NT2/D1 (cell line): ENCODE results near the gene LAMC2.

ENCODE experiments used
- DNase-seq: peaks from one replicate; pipeline ENCODE4 v3.0.0-alpha.2; 2011; ENCODE audit warnings: low read depth, low spot score
- H3K27me3 ChIP-seq: 2 replicates; pipeline ENCODE4 v1.6.0; 2011; ENCODE audit warnings: mild to moderate bottlenecking; ENCODE audit not compliant: insufficient read length, insufficient read depth
- H3K36me3 ChIP-seq: 2 replicates; pipeline ENCODE4 v1.6.1; 2011; ENCODE audit warnings: mild to moderate bottlenecking, low read length, mixed read lengths; ENCODE audit not compliant: insufficient read depth, insufficient read length
- H3K4me1 ChIP-seq: 2 replicates; pipeline ENCODE4 v1.5.1; 2011; ENCODE audit not compliant: insufficient read depth, insufficient read length
- H3K4me3 ChIP-seq: 2 replicates; pipeline ENCODE4 v1.5.1; 2011; ENCODE audit warnings: low read depth; ENCODE audit not compliant: insufficient read length
- H3K9ac ChIP-seq: 2 replicates; pipeline ENCODE4 v1.6.0; 2011; ENCODE audit warnings: low read depth; ENCODE audit not compliant: insufficient read length
- H3K9me3 ChIP-seq: 2 replicates; pipeline ENCODE4 v1.5.1; 2011; ENCODE audit warnings: mild to moderate bottlenecking, low read length; ENCODE audit not compliant: insufficient read depth
- SUZ12 ChIP-seq: IDR thresholded peaks from 2 replicates; pipeline ENCODE4 v1.6.1; 2011; ENCODE audit not compliant: insufficient read length, insufficient read depth; ENCODE audit errors: extremely low read depth
- YY1 ChIP-seq: IDR thresholded peaks from 2 replicates; pipeline ENCODE4 v1.6.1; 2011; ENCODE audit not compliant: insufficient read length, insufficient read depth
- ZNF274 ChIP-seq: IDR thresholded peaks from 2 replicates; pipeline ENCODE4 v1.6.1; 2011; ENCODE audit warnings: mild to moderate bottlenecking, low read depth, low read length

Gene LAMC2

GRCh38 chr1:183284086-183284485 lies 98.0 kb downstream of the LAMC2 start:
- no peak for TF ChIP-seq YY1
- TF ChIP-seq SUZ12 = no peak
- TF ChIP-seq ZNF274 = no peak
- no peak overlapping the region for H3K4me3 ChIP-seq
- H3K27me3 ChIP-seq = no peaks in the 10 kb centered on the region
- H3K4me1 ChIP-seq = peaks cover 18% of the 10 kb centered on the region
- DNase-seq = no peak
- no peak overlapping the region for H3K9ac ChIP-seq
- H3K36me3 ChIP-seq = no peaks in the 10 kb centered on the region
- peaks cover 11% of the 10 kb centered on the region; the same call in 1 of the 2 replicates for H3K9me3 ChIP-seq

- no peaks in the 10 kb centered on the region for H3K36me3 ChIP-seq
- peaks cover 9% of the 10 kb centered on the region for H3K4me1 ChIP-seq
- no peak overlapping the region for H3K4me3 ChIP-seq
- no peak overlapping the region for H3K9ac ChIP-seq
- H3K9me3 ChIP-seq = peaks cover 11% of the 10 kb centered on the region; the same call in 1 of the 2 replicates
- DNase-seq = no peak
- no peaks in the 10 kb centered on the region for H3K27me3 ChIP-seq
- TF ChIP-seq YY1 (no peak), SUZ12 (no peak), ZNF274 (no peak)
Observed at GRCh38 chr1:183285256-183285655, 99.2 kb downstream of the LAMC2 start.

GRCh38 chr1:183285746-183286145 lies 99.7 kb downstream of the LAMC2 start:
- H3K27me3 ChIP-seq = no peaks in the 10 kb centered on the region
- H3K9me3 ChIP-seq = peaks cover 11% of the 10 kb centered on the region; the same call in 1 of the 2 replicates

GRCh38 chr1:183287191-183287675 lies 101.2 kb downstream of the LAMC2 start:
- H3K4me3 ChIP-seq = no peak overlapping the region
- no peak for DNase-seq
- H3K4me1 ChIP-seq = peaks cover 7% of the 10 kb centered on the region
- H3K9me3 ChIP-seq = peaks cover 11% of the 10 kb centered on the region; the same call in 1 of the 2 replicates
- peak overlapping the region; percentile 12 for H3K9ac ChIP-seq
- TF ChIP-seq SUZ12 = no peak
- no peaks in the 10 kb centered on the region for H3K27me3 ChIP-seq
- no peaks in the 10 kb centered on the region for H3K36me3 ChIP-seq

More at GRCh38 chr1:183285746-183286145, 99.7 kb downstream of the LAMC2 start:
- TF ChIP-seq SUZ12 = no peak
- no peak for TF ChIP-seq YY1
- no peak for TF ChIP-seq ZNF274
- H3K4me3 ChIP-seq = no peak overlapping the region
- H3K9ac ChIP-seq = no peak overlapping the region
- peaks cover 9% of the 10 kb centered on the region for H3K4me1 ChIP-seq
- no peaks in the 10 kb centered on the region for H3K36me3 ChIP-seq
- no peak for DNase-seq

- H3K36me3 ChIP-seq = no peaks in the 10 kb centered on the region
- DNase-seq = no peak
- no peaks in the 10 kb centered on the region for H3K27me3 ChIP-seq
- H3K4me1 ChIP-seq = peaks cover 14% of the 10 kb centered on the region
- H3K9me3 ChIP-seq = peaks cover 11% of the 10 kb centered on the region; the same call in 1 of the 2 replicates
- no peak overlapping the region for H3K4me3 ChIP-seq
- TF ChIP-seq ZNF274 (no peak), SUZ12 (no peak), YY1 (no peak)
- H3K9ac ChIP-seq = no peak overlapping the region
Observed at GRCh38 chr1:183288583-183288982, 102.5 kb downstream of the LAMC2 start.

GRCh38 chr1:183289051-183289496 lies 103.0 kb downstream of the LAMC2 start:
- Histone ChIP-seq H3K9ac (no peak overlapping the region), H3K4me1 (peaks cover 14% of the 10 kb centered on the region), H3K27me3 (no peaks in the 10 kb centered on the region), H3K36me3 (no peaks in the 10 kb centered on the region), H3K4me3 (no peak overlapping the region), H3K9me3 (peaks cover 11% of the 10 kb centered on the region; the same call in 1 of the 2 replicates)
- no peak for DNase-seq
- TF ChIP-seq SUZ12 = no peak
- no peak for TF ChIP-seq YY1
- TF ChIP-seq ZNF274 = no peak

GRCh38 chr1:183290628-183291027 lies 104.6 kb downstream of the LAMC2 start:
- Histone ChIP-seq H3K9me3 (peaks cover 11% of the 10 kb centered on the region; the same call in 1 of the 2 replicates), H3K36me3 (no peaks in the 10 kb centered on the region), H3K9ac (no peak overlapping the region), H3K4me1 (peaks cover 14% of the 10 kb centered on the region), H3K27me3 (no peaks in the 10 kb centered on the region), H3K4me3 (no peak overlapping the region)
- TF ChIP-seq SUZ12 = no peak
- no peak for TF ChIP-seq ZNF274
- no peak for TF ChIP-seq YY1
- DNase-seq = no peak
